GM12878 (cell line): ENCODE data around the gene BIVM.

Experiments
- BACH1 ChIP-seq: fragments of 450-650 bp; IDR thresholded peaks from 2 replicates; pipeline ENCODE4 v1.6.1; 2017; ENCODE audit warnings: mild to moderate bottlenecking, borderline replicate concordance
- CTCF ChIP-seq, 3 experiments: IDR thresholded peaks in 2 of 3; conservative IDR thresholded peaks in 1 of 3; 2 replicates each; pipeline ENCODE4 v1.5.1; 2011; ENCODE audit warnings: low read depth in 3 of 3, low read length in 3 of 3, mild to moderate bottlenecking in 3 of 3, control low read depth in 2 of 3, moderate library complexity in 2 of 3, inconsistent platforms in 1 of 3, mixed read lengths in 1 of 3; ENCODE audit not compliant: control insufficient read depth in 2 of 3, insufficient read depth in 1 of 3; ENCODE audit errors: extremely low read depth in 1 of 3
- FOXM1 ChIP-seq: IDR thresholded peaks from 2 replicates; pipeline ENCODE4 v1.6.1; 2012; ENCODE audit warnings: low read depth, mild to moderate bottlenecking, inconsistent platforms, low read length, moderate library complexity
- JUNB ChIP-seq: IDR thresholded peaks from 2 replicates; pipeline ENCODE4 v1.6.1; 2016; ENCODE audit warnings: antibody characterized with exemption, mild to moderate bottlenecking
- MXI1 ChIP-seq: fragments of 150-350 bp; IDR thresholded peaks from 2 replicates; pipeline ENCODE4 v1.6.1; 2011; ENCODE audit warnings: low read depth, mild to moderate bottlenecking, inconsistent platforms, low read length, improper control_type of control experiment
- NBN ChIP-seq: fragments of 450-650 bp; IDR thresholded peaks from 2 replicates; pipeline ENCODE4 v1.6.1; 2016
- POLR2A ChIP-seq: IDR thresholded peaks from 2 replicates; pipeline ENCODE4 v1.6.1; 2011; ENCODE audit warnings: low read depth, mild to moderate bottlenecking, low read length
- POLR2AphosphoS2 ChIP-seq: IDR thresholded peaks from 2 replicates; pipeline ENCODE4 v1.6.1; 2011; ENCODE audit warnings: low read depth, mild to moderate bottlenecking, low read length, improper control_type of control experiment, moderate library complexity
- TBL1XR1 ChIP-seq: IDR thresholded peaks from 2 replicates; pipeline ENCODE4 v1.6.1; 2012; ENCODE audit warnings: low read depth, low read length, improper control_type of control experiment
- ZBTB33 ChIP-seq: fragments of 450-650 bp; IDR thresholded peaks from 2 replicates; pipeline ENCODE4 v1.6.1; 2017; ENCODE audit warnings: mild to moderate bottlenecking
- ZNF687 ChIP-seq: fragments of 450-650 bp; IDR thresholded peaks from 2 replicates; pipeline ENCODE4 v1.6.1; 2017; ENCODE audit warnings: mild to moderate bottlenecking, moderate library complexity

- TF ChIP-seq ZBTB33 (no peak), POLR2AphosphoS2 (no peak), CTCF (IDR thresholded peaks at IDR 0.05 in 2 of 3, conservative IDR thresholded peaks at IDR 0.05 in 1 of 3; ENCODE audit: control insufficient read depth in 2 of 3, extremely low read depth in 1 of 3, insufficient read depth in 1 of 3, low read depth in 3 of 3, low read length in 3 of 3) (no peak), FOXM1 (no peak), BACH1 (no peak), POLR2A (no peak), NBN (no peak), TBL1XR1 (no peak), JUNB (no peak), ZNF687 (no peak), MXI1 (no peak)
Observed at GRCh38 chr13:102788683-102789082, 10.2 kb upstream of the BIVM start.
